Central memory CD4-positive, alpha-beta T cell (primary cell): ENCODE measurements around the gene HP.
"Not testable (repeated sequence)": the region's sequence is repeated elsewhere in the genome, so short reads cannot be mapped to it uniquely, and the experiment has no call there.

ENCODE experiments used
- DNase-seq: peaks from one replicate; pipeline ENCODE4 v3.0.0; 2022
- total RNA-seq, 3 experiments: gene quantifications; one replicate each; lab custom pipeline; 2026; lab: John Stamatoyannopoulos, UW

The HP gene, protein sequence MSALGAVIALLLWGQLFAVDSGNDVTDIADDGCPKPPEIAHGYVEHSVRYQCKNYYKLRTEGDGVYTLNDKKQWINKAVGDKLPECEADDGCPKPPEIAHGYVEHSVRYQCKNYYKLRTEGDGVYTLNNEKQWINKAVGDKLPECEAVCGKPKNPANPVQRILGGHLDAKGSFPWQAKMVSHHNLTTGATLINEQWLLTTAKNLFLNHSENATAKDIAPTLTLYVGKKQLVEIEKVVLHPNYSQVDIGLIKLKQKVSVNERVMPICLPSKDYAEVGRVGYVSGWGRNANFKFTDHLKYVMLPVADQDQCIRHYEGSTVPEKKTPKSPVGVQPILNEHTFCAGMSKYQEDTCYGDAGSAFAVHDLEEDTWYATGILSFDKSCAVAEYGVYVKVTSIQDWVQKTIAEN
- 0 reads per million in 3 experiments for total RNA-seq

- not testable (repeated sequence) for DNase-seq
Measured at GRCh38 chr16:72054254-72054847, at the start of gene HP. Gene HP, plus strand, starts transcription at chr16:72054505. Its CDS starts 148 bp downstream, at chr16:72054653.

DNA sequence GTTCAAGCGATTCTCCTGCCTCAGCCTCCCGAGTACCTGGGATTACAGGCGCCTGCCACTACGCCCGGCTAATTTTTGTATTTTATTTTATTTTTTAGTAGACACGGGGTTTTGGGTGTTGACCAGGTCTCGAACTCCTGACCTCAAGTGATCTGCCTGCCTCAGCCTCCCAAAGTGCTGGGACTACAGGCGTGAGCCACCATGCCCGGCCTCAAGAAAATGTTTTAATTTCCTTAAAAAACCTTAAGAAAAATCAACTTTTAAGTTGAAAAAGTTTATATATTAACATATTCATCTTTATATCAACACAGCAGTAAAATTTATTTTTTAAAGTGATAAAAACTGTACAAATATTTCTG lies 46.3 kb upstream of the HP start:
- DNase-seq, result not testable (repeated sequence)

DNA sequence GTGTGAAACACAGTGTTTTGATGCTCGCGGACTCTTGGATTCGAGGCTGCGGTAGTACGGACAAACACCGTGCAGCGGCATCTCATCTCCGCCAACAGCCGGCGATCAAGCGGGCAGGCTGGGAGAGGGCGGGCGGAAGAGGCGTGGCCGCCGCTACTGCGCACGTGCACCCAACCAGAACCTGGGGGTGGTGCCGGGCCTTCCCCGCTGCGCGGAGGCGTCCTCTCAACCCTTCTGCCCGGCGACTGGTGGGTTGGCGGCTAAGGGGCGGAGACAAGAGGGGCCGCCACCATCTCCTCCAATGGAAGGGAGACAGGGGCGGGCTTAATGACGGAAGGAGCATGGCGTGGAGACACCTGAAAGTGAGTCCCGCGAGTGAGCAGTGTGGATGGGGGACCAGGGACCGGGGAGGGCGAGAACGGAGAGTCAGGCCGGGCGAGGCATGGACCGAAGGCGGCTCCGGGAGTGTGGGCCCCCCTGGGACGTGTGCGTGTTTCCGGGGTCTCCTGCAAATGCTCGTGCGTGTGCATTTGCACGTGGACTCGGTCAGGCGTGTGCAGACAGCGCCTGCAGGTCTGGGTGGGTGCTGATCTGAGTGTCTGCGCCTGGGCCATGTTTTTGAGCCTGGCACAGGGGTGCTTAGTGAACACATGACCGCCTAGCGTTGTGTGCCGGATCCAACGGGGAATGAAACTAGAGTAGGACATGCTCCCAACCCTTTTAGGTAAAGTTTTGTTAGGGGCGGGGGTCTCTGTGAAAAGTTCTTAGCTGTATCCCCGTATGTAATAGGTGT lies 45.7 kb upstream of the HP start, which contains the start of gene DHODH:
DHODH (plus strand) TSS at position 321 of the 793 bp plus-strand sequence; CDS start at position 342, 21 bp downstream.
- peak; percentile 98 for DNase-seq

- no peak for DNase-seq
Measured at GRCh38 chr16:72009779-72010178, 44.5 kb upstream of the HP start.

DNA sequence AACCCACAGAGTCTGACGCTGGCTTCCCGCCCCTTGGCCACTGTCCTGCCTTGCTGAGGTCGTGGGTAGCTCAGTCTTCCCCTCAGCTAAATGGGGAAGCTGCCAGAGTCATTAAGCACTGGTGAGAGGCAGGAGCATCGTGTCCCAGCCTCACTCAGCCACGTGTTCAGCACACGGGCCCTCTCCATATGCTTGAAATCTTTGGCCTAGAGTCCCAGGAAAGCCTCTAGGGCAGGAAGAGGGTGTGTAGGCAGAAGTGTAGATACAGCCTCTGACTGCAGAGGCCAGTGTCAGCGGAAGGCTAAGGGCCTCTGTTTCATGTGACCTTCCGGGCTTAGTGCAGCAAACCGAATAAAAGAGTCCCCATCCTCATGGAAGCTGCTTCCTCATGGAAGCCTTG lies 41.7 kb upstream of the HP start:
- DNase-seq, result no peak

- no peak for DNase-seq
Measured at GRCh38 chr16:72013389-72013788, 40.9 kb upstream of the HP start.

- DNase-seq, result no peak
Measured at GRCh38 chr16:72013888-72014581, 40.3 kb upstream of the HP start.

DNA sequence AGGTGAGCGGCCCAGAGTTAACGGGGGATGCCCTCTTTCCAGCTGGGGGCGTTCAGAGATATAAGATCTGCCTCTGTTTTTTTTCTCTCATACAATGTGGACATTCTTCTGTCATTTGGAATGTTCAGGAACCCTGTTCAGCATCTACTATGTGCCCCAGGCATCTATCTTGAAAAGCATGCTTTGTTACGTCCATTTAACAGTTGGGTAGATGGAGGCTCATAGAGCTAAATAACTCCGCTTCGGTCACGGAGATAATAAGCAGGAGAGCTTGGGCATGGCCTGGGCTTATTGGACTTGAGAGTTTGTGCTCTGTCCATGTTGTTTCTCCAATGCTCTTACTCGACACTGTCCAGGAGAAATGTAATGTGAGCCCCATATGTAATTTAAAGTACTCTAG lies 39.6 kb upstream of the HP start:
- no peak for DNase-seq

DNA sequence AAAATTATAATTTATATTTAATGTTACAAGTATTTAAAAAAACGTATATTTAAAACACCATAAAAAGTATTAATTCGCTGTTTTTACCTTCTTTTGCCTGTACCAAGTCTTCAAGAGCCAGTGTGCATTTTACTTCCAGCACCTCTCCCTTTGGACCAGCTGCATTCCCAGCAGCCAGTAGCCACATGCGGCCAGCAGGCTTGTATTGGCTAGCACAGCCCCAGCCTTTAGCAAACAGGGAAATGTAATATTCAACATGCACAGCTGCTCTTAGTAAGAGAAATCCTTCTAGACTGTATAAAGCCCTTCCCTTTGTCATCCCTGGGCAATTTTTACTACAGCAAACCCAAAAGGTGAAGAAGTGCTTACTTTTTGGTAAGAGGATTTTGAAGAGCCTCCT lies 39.2 kb upstream of the HP start:
- no peak for DNase-seq

- no peak for DNase-seq
Measured at GRCh38 chr16:72018470-72018869, 35.8 kb upstream of the HP start.

DNA sequence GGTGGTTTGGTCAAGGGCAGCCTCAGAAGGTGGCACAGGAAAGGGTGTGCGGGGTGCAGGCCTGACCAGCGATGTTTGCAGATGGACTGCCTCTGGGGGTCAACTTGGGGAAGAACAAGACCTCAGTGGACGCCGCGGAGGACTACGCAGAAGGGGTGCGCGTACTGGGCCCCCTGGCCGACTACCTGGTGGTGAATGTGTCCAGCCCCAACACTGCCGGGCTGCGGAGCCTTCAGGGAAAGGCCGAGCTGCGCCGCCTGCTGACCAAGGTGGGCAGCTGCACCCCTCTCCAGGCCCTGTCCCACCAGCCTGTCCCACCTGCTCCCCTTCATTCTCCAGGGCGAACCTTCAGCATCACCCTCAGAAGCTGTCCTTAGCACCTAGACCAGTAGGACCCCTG lies 33.3 kb upstream of the HP start:
- no peak for DNase-seq

DNA sequence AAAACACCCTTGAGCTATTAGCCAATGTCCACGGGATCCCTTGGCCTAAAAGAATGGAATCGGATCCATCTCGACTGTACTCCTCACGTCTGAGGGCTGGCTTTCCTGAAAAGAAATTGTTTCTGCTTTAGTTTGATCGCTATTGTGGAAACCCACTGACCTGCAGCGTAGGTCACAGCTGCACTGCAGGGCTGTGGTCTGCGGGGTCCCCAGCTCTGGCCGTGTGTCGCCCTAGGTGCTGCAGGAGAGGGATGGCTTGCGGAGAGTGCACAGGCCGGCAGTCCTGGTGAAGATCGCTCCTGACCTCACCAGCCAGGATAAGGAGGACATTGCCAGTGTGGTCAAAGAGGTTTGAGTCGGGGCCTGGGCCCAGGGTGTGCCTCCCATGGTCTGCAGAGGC lies 32.2 kb upstream of the HP start:
- no peak for DNase-seq

GRCh38 chr16:72023962-72024361 lies 30.3 kb upstream of the HP start:
- no peak for DNase-seq

GRCh38 chr16:72024862-72025382 lies 29.4 kb upstream of the HP start:
- DNase-seq, result no peak

GRCh38 chr16:72025404-72026114 lies 28.7 kb upstream of the HP start:
- DNase-seq, result no peak

DNA sequence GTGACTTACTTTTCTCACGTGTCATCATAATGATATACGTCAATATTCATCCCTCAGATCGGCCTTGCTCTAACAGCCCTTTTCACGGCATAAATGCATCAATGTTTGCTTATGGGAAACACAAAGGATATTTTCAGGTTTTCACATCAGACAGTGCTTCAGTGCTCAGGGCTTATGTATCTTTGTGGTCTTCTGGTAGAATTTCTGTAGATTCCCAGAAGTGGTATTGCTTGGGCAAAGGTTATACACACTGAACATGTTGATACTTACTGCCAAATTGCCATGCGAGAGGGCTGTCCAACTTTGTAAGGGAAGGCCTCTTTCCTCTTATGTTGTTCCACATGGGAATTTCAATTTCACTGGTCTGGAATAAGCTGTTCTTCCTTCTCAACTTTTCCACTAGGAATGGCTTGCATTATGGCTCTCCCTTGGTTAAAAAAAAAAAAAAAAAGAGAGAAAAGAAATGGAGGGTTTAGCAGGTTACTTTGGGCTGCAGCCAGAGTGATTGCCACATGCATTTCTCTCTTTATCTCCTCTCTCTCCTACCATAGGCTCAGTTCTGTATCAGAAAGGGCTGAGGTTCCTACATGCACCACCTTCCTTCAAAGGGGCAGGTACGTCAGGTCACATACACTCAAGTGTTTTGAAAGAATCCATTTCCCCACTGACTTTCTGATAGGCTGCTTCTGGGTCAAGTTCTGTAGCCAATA lies 26.5 kb upstream of the HP start:
- no peak for DNase-seq

- no peak for DNase-seq
Measured at GRCh38 chr16:72029567-72030271, 24.6 kb upstream of the HP start.

DNA sequence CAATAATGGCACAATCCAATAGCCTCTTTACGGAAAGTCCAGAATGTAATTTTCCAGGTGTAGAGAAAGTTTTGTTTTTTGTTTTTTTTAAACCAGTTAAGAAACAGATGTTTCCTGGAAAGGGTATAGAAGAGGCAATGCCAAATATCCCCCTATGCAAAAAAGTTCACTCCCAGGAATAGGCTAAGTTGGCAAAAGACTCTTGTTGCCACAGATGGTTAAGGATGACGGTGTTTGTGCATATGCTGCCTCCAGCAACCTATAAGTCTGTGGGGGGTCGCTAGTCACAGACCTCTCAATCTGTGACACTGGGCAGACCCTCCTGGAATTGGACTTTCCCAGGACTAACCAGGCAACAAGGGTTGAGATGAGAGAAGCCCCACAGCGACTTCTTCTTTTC lies 20.9 kb upstream of the HP start:
- DNase-seq, result no peak

- DNase-seq, result no peak
Measured at GRCh38 chr16:72036098-72036497, 18.2 kb upstream of the HP start.

DNA sequence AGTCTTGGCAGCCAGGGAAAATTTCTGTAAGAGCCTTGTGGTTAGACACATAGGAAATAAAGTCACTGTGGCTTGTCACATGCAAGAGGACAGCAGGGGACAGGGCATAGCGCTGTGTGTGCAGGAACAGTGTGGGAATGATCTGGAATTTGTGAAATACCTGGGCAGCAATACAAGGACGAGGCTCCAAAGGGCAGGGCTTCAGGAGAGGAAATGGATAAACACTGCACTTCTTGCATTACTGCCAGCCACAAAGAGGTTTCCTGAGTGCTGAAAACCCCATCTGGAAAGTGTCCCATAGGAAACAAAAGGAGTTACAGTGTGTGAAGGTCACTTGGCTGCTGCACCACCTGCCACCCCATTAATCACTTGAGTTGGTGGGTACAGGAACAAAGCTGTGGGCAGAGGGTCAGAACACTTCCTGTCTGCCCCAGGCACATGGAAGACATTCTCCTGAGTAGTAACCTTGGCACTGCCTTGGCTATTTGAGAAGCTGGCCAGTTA lies 12.1 kb upstream of the HP start:
- no peak for DNase-seq
